ENCODE measurements around the gene NFS1. TPM values are rescaled to one million over a fixed set of nuclear protein-coding genes. Genes with fewer than 3 reads are reported as not detected.

The NFS1 gene
- total RNA-seq, 5 donors from 2014 or later (not counting 1 experiment from before 2014, with no cell fraction given), result 17.7 to 33.5 (median 31.2) TPM

DNA sequence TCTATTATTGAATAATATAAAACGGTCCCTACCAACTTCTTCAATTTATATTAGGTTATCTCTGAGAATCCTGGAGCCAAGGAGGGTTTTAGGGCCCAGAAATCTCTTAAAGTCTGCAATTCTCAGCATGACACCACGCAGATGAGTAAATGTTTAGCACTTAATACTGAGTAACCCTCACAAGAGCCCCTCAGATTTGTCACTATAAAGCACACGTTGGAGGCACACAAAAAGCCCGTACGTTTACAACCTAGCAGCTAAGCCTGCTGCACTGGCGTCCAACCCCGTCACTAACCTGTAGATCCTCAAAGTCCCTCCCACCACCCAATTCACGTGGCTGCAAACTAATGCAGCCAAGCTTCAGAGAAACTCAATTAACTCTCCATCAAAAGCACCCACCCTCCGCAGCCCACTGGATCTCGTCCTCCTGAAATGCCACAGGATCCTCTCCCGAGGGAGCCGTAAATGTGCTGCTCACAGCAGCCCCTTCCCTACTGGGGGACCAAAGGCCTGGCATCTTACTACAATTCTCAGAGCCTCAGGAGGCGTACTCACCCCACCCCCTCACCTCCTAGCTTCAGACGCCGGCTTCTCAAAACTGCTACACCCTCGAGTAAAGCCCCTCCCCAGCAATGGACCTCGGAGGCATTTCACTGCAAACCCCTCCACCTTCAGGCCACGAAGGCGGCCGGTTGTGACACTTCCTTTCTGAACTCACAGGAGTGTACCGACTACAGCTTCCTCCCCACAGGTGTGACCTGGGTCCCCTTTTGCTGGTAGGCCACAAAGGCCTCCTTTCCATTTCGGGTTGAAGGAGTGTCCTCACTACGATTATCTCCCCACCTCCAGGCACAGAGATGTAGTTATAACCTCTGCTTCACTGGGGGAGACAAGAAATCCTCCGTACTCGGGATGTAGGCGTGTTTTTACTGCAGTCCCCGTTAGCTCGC lies 35.4 kb downstream of the NFS1 start:
- H3K9me3 Mint-ChIP-seq, result no peaks in the 10 kb centered on the region

GRCh38 chr20:35662551-35662950 lies 36.6 kb downstream of the NFS1 start:
- no peak for ATAC-seq (replicated peaks in 1 of 4)
- POLR2A ChIA-PET, result interaction anchor here in 1 of 2 donors (0.6 to 1.2 kb wide), 3 partner anchors 14 to 47 kb away, joined by 3 to 9 read pairs (median 3); partner anchors contain the start of gene SPAG4
- Histone ChIP-seq H3K27ac (ENCODE audit: low read length) (peak overlapping the region; percentile 100), H3K9me3 (no peaks in the 10 kb centered on the region), H3K36me3 (ENCODE audit: control insufficient read depth in 2 of 2, extremely low read depth in 1 of 2, insufficient read depth in 1 of 2, low read length in 1 of 2) (no peaks in the 10 kb centered on the region), H3K4me3 (ENCODE audit: control insufficient read depth in 1 of 2, extremely low read depth in 1 of 2, low read length in 1 of 2) (peak overlapping the region in 1 of 2 donors; percentile 22), H3K27me3 (replicated peaks in 1 of 2; ENCODE audit: control insufficient read depth in 2 of 2, extremely low read depth in 1 of 2, insufficient read depth in 2 of 2, low read length in 1 of 2) (no peaks in the 10 kb centered on the region), H3K4me1 (ENCODE audit: control insufficient read depth in 1 of 2, extremely low read depth in 1 of 2, insufficient read depth in 2 of 2, low read length in 2 of 2) (peaks cover 40 to 46% of the 10 kb centered on the region in 2 experiments)
- peak in 1 of 35 experiments; percentile 24 for DNase-seq
- Mint-ChIP-seq H3K27me3 (no peaks in the 10 kb centered on the region), H3K4me3 (peak overlapping the region; percentile 92 to 95 (median 93)), H3K36me3 (no peaks in the 10 kb centered on the region), H3K27ac (peak overlapping the region; percentile 99), H3K4me1 (peaks cover 64 to 69% (median 67%) of the 10 kb centered on the region in 3 donors), H3K9me3 (no peaks in the 10 kb centered on the region)
- 0% methylated on average over 1 of the region's 2 CpGs for WGBS (ENCODE audit: insufficient coverage)
- CTCF ChIA-PET, result interaction anchor here in 1 of 2 donors (2.9 kb wide), 1 partner anchor 44 kb away, joined by 13 read pairs; no protein-coding TSS in a partner anchor

More for the DNA sequence above, 35.4 kb downstream of the NFS1 start:
- 0% methylated on average over 21 of the region's 28 CpGs for WGBS (ENCODE audit: insufficient coverage)
- H3K27ac ChIP-seq (ENCODE audit: low read length), result peak overlapping the region; percentile 100
- peaks cover 6% of the 10 kb centered on the region for H3K36me3 Mint-ChIP-seq
- H3K4me1 Mint-ChIP-seq, result peaks cover 56 to 59% (median 57%) of the 10 kb centered on the region in 3 donors
- ChIA-PET CTCF (interaction anchor here in 1 of 2 donors (0.8 to 2.9 kb wide), 4 partner anchors 17 to 48 kb away, joined by 3 to 13 read pairs (median 6); partner anchors contain the start of gene SPAG4), POLR2A (interaction anchor here (0.5 to 2.0 kb wide), 13 partner anchors 19 to 1820 kb away, joined by 3 to 13 read pairs (median 4); partner anchors contain the start of genes RBM39 (in 2 of the 2) and SPAG4 (in 2 of the 2))
- H3K27me3 ChIP-seq (replicated peaks in 1 of 2; ENCODE audit: control insufficient read depth in 2 of 2, extremely low read depth in 1 of 2, insufficient read depth in 2 of 2, low read length in 1 of 2), result no peaks in the 10 kb centered on the region
- peaks cover 30 to 45% of the 10 kb centered on the region in 2 experiments for H3K4me1 ChIP-seq (ENCODE audit: control insufficient read depth in 1 of 2, extremely low read depth in 1 of 2, insufficient read depth in 2 of 2, low read length in 2 of 2)
- peak overlapping the region; percentile 99 for H3K27ac Mint-ChIP-seq
- peak overlapping the region; percentile 92 to 95 (median 93) for H3K4me3 Mint-ChIP-seq
- H3K36me3 ChIP-seq (ENCODE audit: control insufficient read depth in 2 of 2, extremely low read depth in 1 of 2, insufficient read depth in 1 of 2, low read length in 1 of 2), result peaks cover 0 to 6% of the 10 kb centered on the region in 2 donors
- peak; percentile 56 to 68 (median 63) for ATAC-seq (replicated peaks in 1 of 4)
- no peaks in the 10 kb centered on the region for H3K9me3 ChIP-seq
- no peaks in the 10 kb centered on the region for H3K27me3 Mint-ChIP-seq
- H3K4me3 ChIP-seq (ENCODE audit: control insufficient read depth in 1 of 2, extremely low read depth in 1 of 2, low read length in 1 of 2), result peak overlapping the region; percentile 88 to 99
- DNase-seq, result peak; percentile 46 to 79 (median 66)

DNA sequence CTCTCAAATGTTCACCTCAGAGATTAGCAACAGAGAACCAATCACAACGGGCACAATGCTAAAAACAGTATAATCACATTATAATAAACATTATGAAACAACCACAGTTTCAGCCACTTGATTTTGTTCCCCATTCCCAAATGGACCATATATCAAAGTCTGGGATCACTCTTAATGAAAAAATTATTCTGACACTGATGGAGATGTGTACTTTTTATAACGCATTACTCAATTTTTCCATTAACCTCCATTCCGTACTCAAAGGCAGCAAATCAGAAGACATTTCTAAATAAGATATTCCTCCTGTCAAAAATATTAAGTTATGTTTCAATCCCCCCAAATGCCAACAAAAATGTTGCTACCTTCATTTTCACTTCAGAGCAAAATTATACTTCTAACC lies 37.2 kb downstream of the NFS1 start:
- Histone ChIP-seq H3K4me1 (ENCODE audit: control insufficient read depth in 1 of 2, extremely low read depth in 1 of 2, insufficient read depth in 2 of 2, low read length in 2 of 2) (peaks cover 43 to 52% of the 10 kb centered on the region in 2 experiments), H3K9me3 (no peaks in the 10 kb centered on the region), H3K27ac (ENCODE audit: low read length) (peak overlapping the region; percentile 100), H3K36me3 (ENCODE audit: control insufficient read depth in 2 of 2, extremely low read depth in 1 of 2, insufficient read depth in 1 of 2, low read length in 1 of 2) (no peaks in the 10 kb centered on the region), H3K4me3 (ENCODE audit: control insufficient read depth in 1 of 2, extremely low read depth in 1 of 2, low read length in 1 of 2) (no peak overlapping the region), H3K27me3 (replicated peaks in 1 of 2; ENCODE audit: control insufficient read depth in 2 of 2, extremely low read depth in 1 of 2, insufficient read depth in 2 of 2, low read length in 1 of 2) (no peaks in the 10 kb centered on the region)
- H3K9me3 Mint-ChIP-seq, result no peaks in the 10 kb centered on the region
- ATAC-seq (replicated peaks in 1 of 4) (no peak), DNase-seq (no peak)
- H3K27ac Mint-ChIP-seq, result peak overlapping the region; percentile 99
- peaks cover 4% of the 10 kb centered on the region for H3K36me3 Mint-ChIP-seq
- CTCF ChIA-PET, result interaction anchor here in 1 of 2 donors (0.6 to 1.2 kb wide), 2 partner anchors 42 to 46 kb away, joined by 3 to 4 read pairs; partner anchors contain the start of gene SPAG4
- peak overlapping the region; percentile 92 to 95 (median 93) for H3K4me3 Mint-ChIP-seq
- no peaks in the 10 kb centered on the region for H3K27me3 Mint-ChIP-seq
- H3K4me1 Mint-ChIP-seq, result peaks cover 70 to 75% (median 73%) of the 10 kb centered on the region in 3 donors
- POLR2A ChIA-PET, result no interaction called here
- 31% methylated on average over 2 of the region's 3 CpGs for WGBS (ENCODE audit: insufficient coverage)

DNA sequence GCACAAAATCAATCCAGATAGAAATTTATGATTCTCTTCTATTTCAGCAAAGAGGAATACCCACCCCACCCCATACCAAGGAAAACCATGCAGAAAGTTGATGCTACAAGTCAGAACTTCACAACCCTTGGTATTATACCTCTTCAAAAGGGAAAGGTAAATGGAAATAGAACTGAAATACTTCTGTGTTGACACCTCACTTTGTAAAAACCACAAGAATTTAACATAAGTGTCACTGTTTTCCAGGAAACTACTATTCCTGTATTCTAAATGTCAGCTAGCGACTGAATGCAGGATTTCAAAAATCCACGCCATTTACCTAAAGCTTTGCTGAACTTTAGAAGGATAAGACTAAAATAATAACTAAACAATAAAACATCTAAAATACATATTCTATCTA lies 38.1 kb downstream of the NFS1 start:
- H3K27ac Mint-ChIP-seq, result peak overlapping the region; percentile 99
- CTCF ChIA-PET, result interaction anchor here in 1 of 2 donors (0.6 to 1.2 kb wide), 2 partner anchors 41 to 45 kb away, joined by 3 to 4 read pairs; partner anchors contain the start of gene SPAG4
- no peaks in the 10 kb centered on the region for H3K27me3 Mint-ChIP-seq
- no peaks in the 10 kb centered on the region for H3K9me3 Mint-ChIP-seq
- Histone ChIP-seq H3K4me3 (ENCODE audit: control insufficient read depth in 1 of 2, extremely low read depth in 1 of 2, low read length in 1 of 2) (no peak overlapping the region), H3K9me3 (no peaks in the 10 kb centered on the region), H3K27me3 (replicated peaks in 1 of 2; ENCODE audit: control insufficient read depth in 2 of 2, extremely low read depth in 1 of 2, insufficient read depth in 2 of 2, low read length in 1 of 2) (no peaks in the 10 kb centered on the region), H3K36me3 (ENCODE audit: control insufficient read depth in 2 of 2, extremely low read depth in 1 of 2, insufficient read depth in 1 of 2, low read length in 1 of 2) (peaks cover 0 to 6% of the 10 kb centered on the region in 2 donors), H3K4me1 (ENCODE audit: control insufficient read depth in 1 of 2, extremely low read depth in 1 of 2, insufficient read depth in 2 of 2, low read length in 2 of 2) (peaks cover 48 to 52% of the 10 kb centered on the region in 2 experiments), H3K27ac (ENCODE audit: low read length) (peak overlapping the region; percentile 100)
- H3K4me3 Mint-ChIP-seq, result peak overlapping the region; percentile 92 to 95 (median 93)
- peak in 1 of 35 experiments; percentile 28 for DNase-seq
- H3K36me3 Mint-ChIP-seq, result peaks cover 4% of the 10 kb centered on the region
- no CpG with 5 or more reads among the region's 2 CpGs for WGBS (ENCODE audit: insufficient coverage)
- POLR2A ChIA-PET, result interaction anchor here in 1 of 2 donors (0.6 kb wide), 1 partner anchor 56 kb away, joined by 6 read pairs; no protein-coding TSS in a partner anchor
- no peak for ATAC-seq (replicated peaks in 1 of 4)
- H3K4me1 Mint-ChIP-seq, result peaks cover 76 to 78% (median 77%) of the 10 kb centered on the region in 3 donors

- POLR2A ChIA-PET, result interaction anchor here in 1 of 2 donors (0.5 to 0.8 kb wide), 4 partner anchors 8 to 134 kb away, joined by 4 to 11 read pairs (median 5); no protein-coding TSS in a partner anchor
- CTCF ChIA-PET, result interaction anchor here in 1 of 2 donors (1.2 kb wide), 1 partner anchor 45 kb away, joined by 4 read pairs; the partner anchor contains the start of gene SPAG4
- Histone ChIP-seq H3K27me3 (replicated peaks in 1 of 2; ENCODE audit: control insufficient read depth in 2 of 2, extremely low read depth in 1 of 2, insufficient read depth in 2 of 2, low read length in 1 of 2) (no peaks in the 10 kb centered on the region), H3K36me3 (ENCODE audit: control insufficient read depth in 2 of 2, extremely low read depth in 1 of 2, insufficient read depth in 1 of 2, low read length in 1 of 2) (peaks cover 0 to 8% of the 10 kb centered on the region in 2 donors), H3K27ac (ENCODE audit: low read length) (peak overlapping the region; percentile 100), H3K4me3 (ENCODE audit: control insufficient read depth in 1 of 2, extremely low read depth in 1 of 2, low read length in 1 of 2) (no peak overlapping the region), H3K9me3 (no peaks in the 10 kb centered on the region), H3K4me1 (ENCODE audit: control insufficient read depth in 1 of 2, extremely low read depth in 1 of 2, insufficient read depth in 2 of 2, low read length in 2 of 2) (peaks cover 48 to 52% of the 10 kb centered on the region in 2 experiments)
- no peak for ATAC-seq (replicated peaks in 1 of 4)
- peak overlapping the region; percentile 99 for H3K27ac Mint-ChIP-seq
- H3K27me3 Mint-ChIP-seq, result no peaks in the 10 kb centered on the region
- H3K4me3 Mint-ChIP-seq, result peak overlapping the region; percentile 92 to 95 (median 93)
- H3K36me3 Mint-ChIP-seq, result peaks cover 4% of the 10 kb centered on the region
- no peaks in the 10 kb centered on the region for H3K9me3 Mint-ChIP-seq
- H3K4me1 Mint-ChIP-seq, result peaks cover 76 to 80% (median 79%) of the 10 kb centered on the region in 3 donors
- WGBS (ENCODE audit: insufficient coverage), result 80% methylated on average over 2 of the region's 10 CpGs
- no peak for DNase-seq
These were observed 38.8 kb downstream of the NFS1 start for GRCh38 chr20:35660122-35660937.
